AG04450 (cell line): Measurements from ENCODE around the gene TXNDC17. TPM values are rescaled to one million over a fixed set of nuclear protein-coding genes. Genes with fewer than 3 reads are reported as not detected.

Experiments used
- CTCF ChIA-PET: fragments of 300-600, 350-600 bp; formaldehyde crosslinking; extraction: SDS; loops from one replicate; lab custom pipeline; 2022; ENCODE audit warnings: antibody characterized with exemption, inconsistent platforms; lab: Charles Lee
- POLR2A ChIA-PET: fragments of 350-600 bp; formaldehyde crosslinking; extraction: SDS; loops from one replicate; lab custom pipeline; 2021; ENCODE audit warnings: antibody characterized with exemption, inconsistent platforms; lab: Yijun Ruan, JAX
- DNase-seq: peaks from one replicate; pipeline ENCODE4 v3.0.0-alpha.2; 2011; ENCODE audit warnings: low read depth, low spot score
- H3K27ac ChIP-seq: one replicate; pipeline ENCODE4 v1.5.1; 2012; ENCODE audit warnings: low read depth, low read length, control low read depth
- H3K27me3 ChIP-seq: one replicate; pipeline ENCODE4 v1.6.0; 2012; ENCODE audit warnings: low read length; ENCODE audit not compliant: control insufficient read depth, insufficient read depth
- H3K4me3 ChIP-seq: 2 replicates; pipeline ENCODE4 v1.5.1; 2011; ENCODE audit warnings: mild to moderate bottlenecking, low read depth, low read length, control low read depth
- H3K9me3 ChIP-seq: 2 replicates; pipeline ENCODE4 v1.5.1; 2012; ENCODE audit warnings: low read length; ENCODE audit not compliant: control insufficient read depth, insufficient read depth
- polyA plus RNA-seq: library from polyadenylated mRNA; depleted of rRNA; stranded (reverse); fragments of >200 nt; gene quantifications from 2 replicates; pipeline ENCODE4 v1.2.3, GENCODE V29; 2011
- TF ChIP-seq, protein P1 (sequence below): IDR thresholded peaks from 2 replicates; pipeline ENCODE4 v1.5.1; 2011; ENCODE audit warnings: low read depth, low read length, control low read depth, inconsistent platforms

The TXNDC17 gene
- polyA plus RNA-seq, 1 experiment, result 320 TPM

GRCh38 chr17:6681176-6681575, 40.3 kb downstream of the TXNDC17 start:
- POLR2A ChIA-PET, result no interaction called here
- Histone ChIP-seq H3K4me3 (no peak overlapping the region), H3K27ac (no peak overlapping the region), H3K9me3 (no peaks in the 10 kb centered on the region), H3K27me3 (peaks cover 14% of the 10 kb centered on the region)
- DNase-seq, result no peak
- TF ChIP-seq, protein P1, sequence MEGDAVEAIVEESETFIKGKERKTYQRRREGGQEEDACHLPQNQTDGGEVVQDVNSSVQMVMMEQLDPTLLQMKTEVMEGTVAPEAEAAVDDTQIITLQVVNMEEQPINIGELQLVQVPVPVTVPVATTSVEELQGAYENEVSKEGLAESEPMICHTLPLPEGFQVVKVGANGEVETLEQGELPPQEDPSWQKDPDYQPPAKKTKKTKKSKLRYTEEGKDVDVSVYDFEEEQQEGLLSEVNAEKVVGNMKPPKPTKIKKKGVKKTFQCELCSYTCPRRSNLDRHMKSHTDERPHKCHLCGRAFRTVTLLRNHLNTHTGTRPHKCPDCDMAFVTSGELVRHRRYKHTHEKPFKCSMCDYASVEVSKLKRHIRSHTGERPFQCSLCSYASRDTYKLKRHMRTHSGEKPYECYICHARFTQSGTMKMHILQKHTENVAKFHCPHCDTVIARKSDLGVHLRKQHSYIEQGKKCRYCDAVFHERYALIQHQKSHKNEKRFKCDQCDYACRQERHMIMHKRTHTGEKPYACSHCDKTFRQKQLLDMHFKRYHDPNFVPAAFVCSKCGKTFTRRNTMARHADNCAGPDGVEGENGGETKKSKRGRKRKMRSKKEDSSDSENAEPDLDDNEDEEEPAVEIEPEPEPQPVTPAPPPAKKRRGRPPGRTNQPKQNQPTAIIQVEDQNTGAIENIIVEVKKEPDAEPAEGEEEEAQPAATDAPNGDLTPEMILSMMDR, result no peak
- CTCF ChIA-PET, result interaction anchor here (1.6 kb wide), 1 partner anchor 323 kb away, joined by 4 read pairs; no protein-coding TSS in a partner anchor

DNA sequence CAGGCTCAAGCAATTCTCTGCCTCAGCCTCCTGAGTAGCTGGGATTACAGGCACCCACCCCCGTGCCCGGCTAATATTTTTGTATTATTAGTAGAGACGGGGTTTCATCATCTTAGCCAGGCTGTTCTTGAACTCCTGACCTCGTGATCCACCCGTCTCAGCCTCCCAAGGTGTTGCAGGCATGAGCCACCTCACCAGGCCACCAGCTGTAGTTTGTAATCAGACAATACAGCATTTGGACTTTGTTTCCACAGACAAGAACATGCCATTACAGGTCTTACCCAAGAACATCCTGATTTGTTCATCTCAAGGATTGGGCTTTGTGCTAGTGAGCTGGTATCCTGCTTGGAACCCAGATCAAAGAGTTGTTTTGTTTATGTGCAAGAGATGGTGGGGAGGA, 40.8 kb downstream of the TXNDC17 start:
- DNase-seq, result no peak
- TF ChIP-seq, protein P1, result no peak
- H3K9me3 ChIP-seq, result no peaks in the 10 kb centered on the region
- no peak overlapping the region for H3K27ac ChIP-seq
- no peak overlapping the region for H3K4me3 ChIP-seq
- peaks cover 14% of the 10 kb centered on the region for H3K27me3 ChIP-seq
- ChIA-PET CTCF (interaction anchor here (0.8 to 1.6 kb wide), 2 partner anchors 15 to 323 kb away, joined by 4 to 7 read pairs; no protein-coding TSS in a partner anchor), POLR2A (no interaction called here)

DNA sequence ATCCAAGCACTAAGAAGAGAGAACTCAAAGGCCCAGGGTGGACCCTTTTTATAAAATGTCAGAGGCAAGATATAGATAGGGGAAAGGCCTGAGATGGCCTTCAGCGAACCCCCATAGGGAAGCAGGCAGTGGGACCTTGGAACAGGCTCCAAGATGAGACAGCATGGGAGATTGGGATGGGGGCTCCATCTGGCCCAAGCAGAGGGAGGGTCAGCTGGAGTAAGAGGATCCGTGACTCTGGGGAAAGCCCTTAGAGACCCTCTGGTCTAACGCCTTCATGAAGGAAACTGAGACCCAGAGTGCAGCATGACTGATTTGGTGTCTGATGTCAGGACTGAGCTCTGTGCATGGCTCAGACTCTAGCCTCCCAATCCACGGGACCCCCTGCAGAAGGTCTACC, 41.5 kb downstream of the TXNDC17 start:
- ChIA-PET CTCF (interaction anchor here (0.8 to 1.6 kb wide), 3 partner anchors 16 to 322 kb away, joined by 3 to 7 read pairs (median 4); no protein-coding TSS in a partner anchor), POLR2A (no interaction called here)
- Histone ChIP-seq H3K27ac (no peak overlapping the region), H3K9me3 (no peaks in the 10 kb centered on the region), H3K4me3 (no peak overlapping the region), H3K27me3 (peaks cover 9% of the 10 kb centered on the region)
- DNase-seq, result no peak
- TF ChIP-seq, protein P1, result no peak

DNA sequence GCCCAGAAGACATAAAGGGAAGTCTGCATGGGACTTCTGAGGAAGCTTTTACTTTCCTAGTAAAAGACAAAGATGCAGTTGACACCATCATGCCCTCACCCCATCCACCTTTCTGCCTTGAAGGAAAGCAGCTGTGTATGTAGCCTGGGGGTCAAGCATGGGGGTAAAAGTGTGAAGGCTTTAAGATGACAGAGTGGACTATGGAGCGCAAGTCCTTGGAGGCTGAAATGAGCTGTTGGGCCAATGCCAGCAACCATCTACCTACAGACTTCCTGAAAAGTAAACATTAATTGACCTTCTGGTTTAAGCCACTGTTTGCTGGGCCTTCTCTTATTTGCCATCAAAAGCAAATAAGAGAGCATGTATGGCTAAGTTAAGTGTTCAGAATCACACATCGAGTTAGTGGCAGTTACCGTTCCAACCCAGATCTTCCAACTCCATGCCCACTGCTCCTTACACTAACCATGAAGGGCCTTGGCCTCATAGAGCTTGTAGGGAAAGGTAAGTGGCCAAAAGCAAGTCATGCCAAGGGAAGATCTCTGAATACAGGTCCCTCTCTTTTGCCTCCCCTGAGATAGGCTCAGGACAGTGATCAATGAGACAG, 42.3 kb downstream of the TXNDC17 start:
- ChIA-PET POLR2A (no interaction called here), CTCF (interaction anchor here (0.9 to 1.4 kb wide), 2 partner anchors 18 to 339 kb away, joined by 3 to 4 read pairs; no protein-coding TSS in a partner anchor)
- no peak for DNase-seq
- H3K9me3 ChIP-seq, result no peaks in the 10 kb centered on the region
- H3K4me3 ChIP-seq, result no peak overlapping the region
- TF ChIP-seq, protein P1, result no peak
- no peak overlapping the region for H3K27ac ChIP-seq
- peaks cover 7% of the 10 kb centered on the region for H3K27me3 ChIP-seq

DNA sequence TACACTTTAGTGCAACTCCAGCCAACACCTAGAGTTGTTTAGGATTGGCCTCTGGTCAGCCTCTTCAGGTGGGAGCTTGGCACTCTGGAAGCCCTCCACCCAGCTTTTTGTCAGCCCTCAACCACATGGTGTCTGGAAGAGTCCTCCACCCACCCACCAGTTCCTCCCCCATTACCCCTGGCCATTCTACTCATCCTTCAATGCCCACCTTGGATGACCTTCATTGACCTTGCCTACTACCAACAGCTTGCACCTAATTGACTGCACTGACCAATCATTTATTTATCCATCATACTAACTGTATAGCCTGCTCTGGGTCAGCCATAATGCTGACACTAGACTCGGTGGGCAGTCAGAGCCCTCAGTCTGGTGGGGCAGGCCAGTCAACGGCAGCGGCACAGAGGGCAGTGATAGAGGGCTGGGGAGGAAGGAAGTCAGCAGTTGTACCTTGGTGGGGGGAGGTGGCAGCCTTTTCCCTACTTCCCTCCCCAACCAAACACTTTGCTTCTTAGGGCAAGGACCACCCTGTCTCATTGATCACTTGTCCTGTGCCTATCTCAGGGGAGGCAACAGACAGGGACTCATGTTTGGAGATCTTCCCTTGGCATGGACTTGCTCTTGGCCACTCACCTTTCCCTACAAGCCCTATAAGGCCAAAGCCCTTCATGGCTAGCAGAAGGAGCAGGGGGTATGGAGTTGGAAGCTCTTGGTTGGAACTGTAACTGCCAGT, 43.0 kb downstream of the TXNDC17 start:
- ChIA-PET POLR2A (no interaction called here), CTCF (interaction anchor here (1.4 kb wide), 1 partner anchor 338 kb away, joined by 4 read pairs; no protein-coding TSS in a partner anchor)
- no peaks in the 10 kb centered on the region for H3K9me3 ChIP-seq
- TF ChIP-seq, protein P1, result no peak
- DNase-seq, result no peak
- H3K27me3 ChIP-seq, result peaks cover 7% of the 10 kb centered on the region
- no peak overlapping the region for H3K27ac ChIP-seq
- no peak overlapping the region for H3K4me3 ChIP-seq
